PC-9 (cell line): ENCODE measurements around the gene TMUB2.

Experiments used
- CTCF ChIP-seq: fragments of 200-600 bp; sonication (generic); conservative IDR thresholded peaks from 2 replicates; pipeline ENCODE4 v1.6.1; 2017; ENCODE audit warnings: mixed run types, antibody characterized with exemption, mild to moderate bottlenecking, moderate library complexity
- EZH2 ChIP-seq: fragments of 200-600 bp; sonication (generic); IDR thresholded peaks from 2 replicates; pipeline ENCODE4 v1.8.0; 2017; ENCODE audit warnings: antibody characterized with exemption, low read depth

GRCh38 chr17:44202756-44203155 lies 16.0 kb downstream of the TMUB2 start:
- no peak for TF ChIP-seq CTCF
- TF ChIP-seq EZH2 = no peak
